ENCODE data around the gene STPG4. TPM values are rescaled to one million over a fixed set of nuclear protein-coding genes. Genes with fewer than 3 reads are reported as not detected.

STPG4 gene
- total and polyA plus RNA-seq, 2 donors from 2014 or later = not detected

DNA sequence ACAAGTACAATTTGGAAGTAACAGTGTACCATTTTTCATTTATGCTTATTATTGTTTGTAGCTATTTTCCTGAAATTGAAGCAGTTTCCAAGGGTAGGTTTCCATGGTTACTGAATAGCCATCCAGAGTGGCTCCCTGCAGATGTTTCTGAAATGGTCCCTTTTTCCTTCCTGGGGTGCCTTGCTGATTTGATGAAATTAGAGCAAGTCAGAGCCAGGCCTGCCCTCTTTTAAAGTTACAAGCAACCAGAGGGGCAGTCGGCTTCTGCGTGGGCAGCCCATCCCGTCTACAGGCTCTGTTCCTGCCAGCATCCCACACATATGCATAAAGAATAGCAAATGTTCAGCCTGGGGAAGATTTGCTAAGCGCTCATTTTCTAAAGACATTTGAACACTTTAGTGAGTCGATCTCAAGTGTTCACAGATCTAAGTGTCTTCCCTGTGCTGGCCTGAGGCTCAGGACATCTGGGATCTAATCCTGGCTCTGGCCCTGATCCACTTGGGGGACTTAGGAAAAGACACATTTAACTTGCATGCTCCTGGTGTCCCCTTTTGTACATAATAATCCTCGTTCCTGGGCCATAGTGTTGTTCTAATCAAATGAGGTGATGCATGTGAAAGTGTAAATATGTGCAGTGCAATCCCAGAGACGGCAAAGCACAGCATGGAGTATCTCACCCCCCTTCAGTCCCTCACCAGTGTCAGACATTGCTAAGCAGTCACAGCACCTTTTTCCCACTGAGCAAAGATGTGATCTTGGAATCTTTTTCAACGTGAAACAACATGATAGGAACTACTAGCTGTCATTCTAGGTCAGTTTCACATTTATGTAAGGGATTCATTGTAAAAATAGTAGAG, 92.2 kb downstream of the STPG4 start:
- H3K27me3 ChIP-seq (ENCODE audit: control insufficient read depth, insufficient read depth, low read length) = no peaks in the 10 kb centered on the region
- no peak for DNase-seq
- no peaks in the 10 kb centered on the region for H3K9me3 ChIP-seq (ENCODE audit: control insufficient read depth in 2 of 3, insufficient read depth in 1 of 3, low read length in 3 of 3)
- TF ChIP-seq, protein P1, sequence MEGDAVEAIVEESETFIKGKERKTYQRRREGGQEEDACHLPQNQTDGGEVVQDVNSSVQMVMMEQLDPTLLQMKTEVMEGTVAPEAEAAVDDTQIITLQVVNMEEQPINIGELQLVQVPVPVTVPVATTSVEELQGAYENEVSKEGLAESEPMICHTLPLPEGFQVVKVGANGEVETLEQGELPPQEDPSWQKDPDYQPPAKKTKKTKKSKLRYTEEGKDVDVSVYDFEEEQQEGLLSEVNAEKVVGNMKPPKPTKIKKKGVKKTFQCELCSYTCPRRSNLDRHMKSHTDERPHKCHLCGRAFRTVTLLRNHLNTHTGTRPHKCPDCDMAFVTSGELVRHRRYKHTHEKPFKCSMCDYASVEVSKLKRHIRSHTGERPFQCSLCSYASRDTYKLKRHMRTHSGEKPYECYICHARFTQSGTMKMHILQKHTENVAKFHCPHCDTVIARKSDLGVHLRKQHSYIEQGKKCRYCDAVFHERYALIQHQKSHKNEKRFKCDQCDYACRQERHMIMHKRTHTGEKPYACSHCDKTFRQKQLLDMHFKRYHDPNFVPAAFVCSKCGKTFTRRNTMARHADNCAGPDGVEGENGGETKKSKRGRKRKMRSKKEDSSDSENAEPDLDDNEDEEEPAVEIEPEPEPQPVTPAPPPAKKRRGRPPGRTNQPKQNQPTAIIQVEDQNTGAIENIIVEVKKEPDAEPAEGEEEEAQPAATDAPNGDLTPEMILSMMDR (IDR thresholded peaks at IDR 0.05; ENCODE audit: borderline replicate concordance, extremely low read depth, insufficient read depth) = no peak
- intact Hi-C loops (cut with DNase I) = no loop called here
- H3K4me1 ChIP-seq (ENCODE audit: control insufficient read depth in 2 of 3, insufficient read depth in 2 of 3, low read depth in 1 of 3, low read length in 3 of 3) = peaks cover 0 to 28% (median 19%) of the 10 kb centered on the region in 3 donors
- no peaks in the 10 kb centered on the region for H3K36me3 ChIP-seq (ENCODE audit: control insufficient read depth in 2 of 3, insufficient read depth in 3 of 3, low read length in 3 of 3)
- H3K27ac ChIP-seq (ENCODE audit: low read depth in 2 of 2, low read length in 2 of 2) = peak overlapping the region in 1 of 2 donors; percentile 7
- H3K9ac ChIP-seq (ENCODE audit: low read length in 3 of 3) = no peak overlapping the region
- FAIRE-seq = no peak
- H3K4me3 ChIP-seq (ENCODE audit: low read length in 3 of 3) = no peak overlapping the region

DNA sequence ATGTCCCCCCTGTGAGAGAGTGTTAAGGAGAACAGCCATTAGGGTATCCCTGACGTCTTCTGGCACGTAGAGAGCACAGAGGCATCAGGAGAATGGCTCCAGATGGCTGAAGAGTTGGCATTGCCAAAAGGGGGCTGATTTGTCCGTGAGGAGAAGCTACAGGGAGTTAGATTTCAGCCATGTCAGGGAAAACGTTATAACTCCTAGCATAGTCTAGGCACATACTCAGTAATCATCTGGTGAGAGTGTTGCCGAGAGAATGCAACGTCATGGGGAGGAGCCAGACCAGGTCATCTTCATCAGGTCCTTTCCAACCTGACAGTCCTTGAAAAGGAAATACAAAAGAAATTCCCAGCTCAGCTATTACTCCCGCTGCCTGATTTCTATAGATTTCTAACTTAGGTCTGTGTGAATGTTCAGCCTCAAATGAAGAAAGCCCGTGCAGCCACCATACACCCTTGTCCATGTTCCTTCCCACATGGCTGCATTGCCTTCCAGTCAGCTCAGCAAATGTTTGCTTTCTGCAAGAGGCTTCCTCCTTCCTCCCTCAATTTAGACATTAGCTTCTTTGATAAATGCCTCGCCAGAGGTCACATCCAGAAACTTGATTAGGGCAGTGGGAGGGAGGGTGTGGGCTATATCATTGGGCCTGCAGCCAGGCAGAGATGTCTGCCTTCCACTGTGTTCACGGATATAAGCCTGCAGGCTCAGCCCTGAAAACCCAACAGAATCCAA, 93.0 kb downstream of the STPG4 start:
- H3K9me3 ChIP-seq (ENCODE audit: control insufficient read depth in 2 of 3, insufficient read depth in 1 of 3, low read length in 3 of 3) = no peaks in the 10 kb centered on the region
- peaks cover 0 to 27% (median 12%) of the 10 kb centered on the region in 3 donors for H3K4me1 ChIP-seq (ENCODE audit: control insufficient read depth in 2 of 3, insufficient read depth in 2 of 3, low read depth in 1 of 3, low read length in 3 of 3)
- H3K9ac ChIP-seq (ENCODE audit: low read length in 3 of 3) = no peak overlapping the region
- TF ChIP-seq, protein P1 (IDR thresholded peaks at IDR 0.05; ENCODE audit: borderline replicate concordance, extremely low read depth, insufficient read depth) = no peak
- no peaks in the 10 kb centered on the region for H3K27me3 ChIP-seq (ENCODE audit: control insufficient read depth, insufficient read depth, low read length)
- no peak overlapping the region for H3K27ac ChIP-seq (ENCODE audit: low read depth in 2 of 2, low read length in 2 of 2)
- H3K36me3 ChIP-seq (ENCODE audit: control insufficient read depth in 2 of 3, insufficient read depth in 3 of 3, low read length in 3 of 3) = no peaks in the 10 kb centered on the region
- intact Hi-C loops (cut with DNase I) = no loop called here
- FAIRE-seq = no peak
- H3K4me3 ChIP-seq (ENCODE audit: low read length in 3 of 3) = no peak overlapping the region
- DNase-seq = peak in 1 of 5 donors; percentile 47

DNA sequence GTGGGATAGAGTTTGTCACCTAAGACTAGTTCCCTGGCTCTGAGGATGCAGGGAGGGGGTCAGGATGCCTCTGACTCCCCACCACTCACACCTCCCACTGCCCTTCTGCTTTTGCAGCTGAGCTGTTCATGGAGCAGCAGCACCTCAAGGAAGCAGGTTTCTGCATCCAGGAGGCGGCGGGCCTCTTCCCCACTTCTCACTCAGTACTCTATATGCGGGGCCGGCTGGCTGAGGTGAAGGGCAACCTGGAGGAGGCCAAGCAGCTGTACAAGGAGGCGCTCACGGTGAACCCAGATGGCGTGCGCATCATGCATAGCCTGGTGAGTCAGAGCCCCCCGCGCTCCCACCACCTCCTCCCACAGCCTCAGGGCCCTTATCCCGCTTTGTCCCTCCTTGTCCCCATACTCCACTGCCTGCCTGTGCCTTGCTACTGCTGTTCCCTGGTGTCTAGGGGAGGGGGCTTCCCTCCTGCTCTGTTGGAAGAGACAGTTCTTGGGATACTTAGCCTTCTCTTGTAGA, 94.4 kb downstream of the STPG4 start:
- intact Hi-C loops (cut with DNase I) = no loop called here
- FAIRE-seq (no peak), DNase-seq (peak in 1 of 5 donors; percentile 46)
- H3K9ac ChIP-seq (ENCODE audit: low read length in 3 of 3) = no peak overlapping the region
- H3K9me3 ChIP-seq (ENCODE audit: control insufficient read depth in 2 of 3, insufficient read depth in 1 of 3, low read length in 3 of 3) = no peaks in the 10 kb centered on the region
- TF ChIP-seq, protein P1 (IDR thresholded peaks at IDR 0.05; ENCODE audit: borderline replicate concordance, extremely low read depth, insufficient read depth) = no peak
- peaks cover 0 to 24% (median 19%) of the 10 kb centered on the region in 3 donors for H3K4me1 ChIP-seq (ENCODE audit: control insufficient read depth in 2 of 3, insufficient read depth in 2 of 3, low read depth in 1 of 3, low read length in 3 of 3)
- no peak overlapping the region for H3K4me3 ChIP-seq (ENCODE audit: low read length in 3 of 3)
- H3K36me3 ChIP-seq (ENCODE audit: control insufficient read depth in 2 of 3, insufficient read depth in 3 of 3, low read length in 3 of 3) = no peaks in the 10 kb centered on the region
- H3K27ac ChIP-seq (ENCODE audit: low read depth in 2 of 2, low read length in 2 of 2) = no peak overlapping the region
- H3K27me3 ChIP-seq (ENCODE audit: control insufficient read depth, insufficient read depth, low read length) = no peaks in the 10 kb centered on the region

All from kidney (tissue), 14 donors.